CMK (cell line): ENCODE data around the gene HVCN1.
"Not testable (repeated sequence)": the region's sequence is repeated elsewhere in the genome, so short reads cannot be mapped to it uniquely, and the experiment has no call there.

ENCODE experiments used
- DNase-seq: peaks from one replicate; pipeline ENCODE4 v3.0.0-alpha.2; 2010; ENCODE audit warnings: low read depth

The HVCN1 gene, protein sequence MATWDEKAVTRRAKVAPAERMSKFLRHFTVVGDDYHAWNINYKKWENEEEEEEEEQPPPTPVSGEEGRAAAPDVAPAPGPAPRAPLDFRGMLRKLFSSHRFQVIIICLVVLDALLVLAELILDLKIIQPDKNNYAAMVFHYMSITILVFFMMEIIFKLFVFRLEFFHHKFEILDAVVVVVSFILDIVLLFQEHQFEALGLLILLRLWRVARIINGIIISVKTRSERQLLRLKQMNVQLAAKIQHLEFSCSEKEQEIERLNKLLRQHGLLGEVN

DNA sequence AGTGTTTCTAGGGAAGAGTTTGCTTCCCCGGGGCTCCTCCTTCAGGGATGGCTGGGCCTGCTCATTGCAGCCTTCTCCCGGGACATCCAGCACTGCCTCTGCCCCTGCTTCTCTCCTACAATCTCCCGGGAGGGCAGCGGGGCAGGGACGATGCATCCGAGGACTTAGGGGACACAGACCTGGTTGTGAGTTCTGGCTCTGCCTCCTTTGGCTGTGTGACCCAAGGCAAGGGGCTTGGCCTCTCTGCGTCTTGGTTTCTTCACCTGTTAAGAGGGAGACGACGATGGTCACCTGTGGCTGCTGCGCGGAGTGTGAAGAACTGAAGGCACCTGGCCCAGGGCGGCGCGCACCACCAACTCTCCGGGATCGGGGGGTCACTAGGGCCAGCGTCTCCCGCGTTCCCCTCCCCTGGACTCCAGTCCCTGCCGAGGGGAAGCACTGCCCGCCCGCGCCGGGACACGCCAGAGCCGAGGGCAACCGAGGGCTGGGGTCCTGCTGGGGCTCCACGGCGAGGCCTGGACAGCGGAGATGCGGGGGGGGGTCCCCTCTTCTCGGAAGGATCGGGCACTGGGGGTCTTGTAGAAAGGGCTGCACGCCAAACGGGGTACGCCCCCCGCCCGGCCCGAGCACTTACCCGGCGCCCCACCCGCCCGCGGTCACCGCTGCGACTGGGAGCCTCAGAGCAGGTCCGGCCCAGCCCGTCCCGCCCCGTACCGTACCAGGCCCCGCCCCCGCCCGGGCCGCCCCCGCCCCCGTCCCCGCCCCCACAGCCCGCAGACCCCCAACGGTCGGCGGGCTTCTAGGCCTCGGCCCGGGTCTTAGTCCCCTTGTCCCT, at the start of gene HVCN1:
Gene HVCN1, minus strand, starts transcription at position 670 of the 835 bp plus-strand sequence. CDS start 5,870 bp downstream, outside the sequence.
- DNase-seq: no peak

DNA sequence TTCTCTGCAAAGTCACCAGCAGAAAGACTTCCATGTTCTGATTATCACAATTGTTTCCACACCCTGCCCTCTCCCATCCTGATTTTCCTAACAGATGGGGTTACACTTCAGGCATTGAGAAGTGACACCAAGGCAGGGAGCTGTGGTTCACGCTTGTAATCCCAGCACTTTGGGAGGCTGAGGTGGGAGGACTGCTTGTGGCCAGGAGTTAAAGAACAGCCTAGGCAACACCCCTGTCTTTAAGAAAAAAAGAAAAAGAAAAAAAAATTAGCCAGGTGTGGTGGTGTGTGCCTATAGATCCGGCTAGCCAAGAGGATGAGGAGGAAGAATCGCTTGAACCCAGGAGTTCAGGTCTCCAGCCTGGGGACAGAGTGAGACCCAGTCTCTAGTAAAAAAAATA, 48.6 kb upstream of the HVCN1 start:
- DNase-seq: no peak

DNA sequence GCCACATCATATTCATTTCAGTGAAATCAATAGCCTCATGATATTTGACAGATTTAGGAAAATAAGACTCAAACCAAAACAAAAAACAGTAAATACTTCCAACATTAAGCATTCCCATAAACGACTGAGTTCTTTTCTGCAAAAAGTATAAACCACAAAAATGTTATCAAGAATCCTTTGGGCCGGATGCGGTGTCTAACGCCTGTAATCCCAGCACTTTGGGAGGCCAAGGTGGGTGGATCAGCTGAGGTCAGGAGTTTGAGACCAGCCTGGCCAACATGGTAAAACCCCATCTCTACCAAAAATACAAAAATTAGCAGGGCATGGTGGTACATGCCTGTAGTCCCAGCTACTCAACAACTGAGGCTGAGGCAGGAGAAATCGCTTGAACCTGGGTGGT, 48.1 kb upstream of the HVCN1 start:
- not testable (repeated sequence) for DNase-seq

DNA sequence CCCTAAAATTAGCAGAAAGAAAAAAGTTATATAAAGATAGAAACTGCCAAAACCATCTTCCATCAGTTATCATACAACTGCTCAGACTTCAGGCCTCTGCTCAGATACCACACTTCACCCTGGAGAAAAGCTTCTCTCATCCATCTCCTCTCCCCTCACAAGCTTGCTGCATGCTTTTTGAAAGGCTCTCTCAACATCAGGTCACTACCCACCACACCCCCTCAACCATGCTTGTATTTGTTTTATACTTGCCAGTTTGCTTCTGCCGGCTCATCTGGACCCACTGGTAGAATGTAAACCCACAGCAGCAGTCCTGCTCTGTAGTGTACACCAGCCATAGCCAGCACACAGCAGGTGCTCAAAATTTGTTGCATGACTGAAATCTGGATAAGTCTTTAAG, 45.0 kb upstream of the HVCN1 start:
- no peak for DNase-seq

DNA sequence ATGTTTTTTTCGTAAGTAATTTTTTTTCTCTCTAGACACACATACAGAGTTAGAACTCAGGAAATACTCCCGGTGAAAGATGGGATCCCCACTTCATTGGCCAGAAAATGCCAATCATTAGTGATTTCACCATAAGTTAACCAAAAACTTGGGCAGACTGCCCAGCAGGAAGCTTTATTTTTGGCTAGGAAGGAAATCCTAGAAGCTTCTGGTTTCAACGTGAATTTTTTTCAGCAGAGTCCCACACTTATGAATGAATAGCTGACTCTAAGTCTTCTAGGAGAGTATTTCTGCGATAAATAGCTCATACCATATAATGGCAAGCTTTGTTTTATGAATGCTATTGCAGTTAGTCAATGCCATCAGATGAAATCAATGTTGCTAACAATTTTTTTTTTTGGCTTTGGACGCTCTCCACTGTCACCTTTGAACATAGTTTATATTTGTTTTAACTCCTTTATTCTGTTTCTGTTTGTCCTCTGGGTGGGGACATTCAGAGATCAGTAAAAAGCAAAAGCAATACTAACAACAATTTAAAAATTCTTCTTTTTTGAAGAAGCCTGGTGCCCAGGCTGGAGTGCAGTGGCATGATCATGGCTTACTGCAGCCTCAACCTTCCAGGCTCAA, 44.3 kb upstream of the HVCN1 start:
- DNase-seq: no peak

DNA sequence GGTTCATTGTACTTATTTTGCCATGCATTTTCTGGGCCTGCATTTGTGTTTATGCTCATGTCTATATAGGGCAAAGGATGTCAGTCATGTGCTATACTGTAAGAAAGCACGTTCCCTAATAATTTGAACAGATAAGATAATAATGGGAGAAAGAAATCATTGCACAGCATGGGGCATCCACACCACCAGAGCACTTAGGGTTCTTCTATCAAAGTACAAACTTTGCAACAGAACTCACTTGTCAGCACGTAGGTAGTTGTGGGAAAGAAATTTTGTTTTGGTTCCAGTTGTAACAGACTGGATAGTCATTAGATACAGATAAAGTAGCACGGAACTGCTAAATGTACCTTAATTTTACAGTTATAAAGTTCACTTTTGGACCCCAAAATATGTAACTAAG, 43.7 kb upstream of the HVCN1 start:
- no peak for DNase-seq

DNA sequence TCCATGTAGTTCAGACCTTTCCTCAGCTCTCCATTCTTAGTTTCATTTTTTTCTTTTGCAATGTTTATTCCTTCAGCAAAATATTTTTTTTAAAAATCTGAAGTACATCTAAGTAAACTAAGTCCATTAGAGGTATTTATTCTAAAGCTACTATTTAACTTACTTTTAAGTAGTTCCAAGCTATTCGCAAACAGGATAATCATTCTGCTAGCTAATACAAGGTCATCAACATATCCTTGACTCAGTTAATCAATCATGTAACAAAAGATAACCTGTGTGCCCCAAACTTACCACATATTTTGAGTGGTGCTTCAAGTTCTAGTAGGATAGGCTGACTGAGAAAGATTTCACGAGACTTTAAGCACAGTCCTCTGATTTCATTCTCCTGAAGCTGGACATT, 42.6 kb upstream of the HVCN1 start:
- no peak for DNase-seq

DNA sequence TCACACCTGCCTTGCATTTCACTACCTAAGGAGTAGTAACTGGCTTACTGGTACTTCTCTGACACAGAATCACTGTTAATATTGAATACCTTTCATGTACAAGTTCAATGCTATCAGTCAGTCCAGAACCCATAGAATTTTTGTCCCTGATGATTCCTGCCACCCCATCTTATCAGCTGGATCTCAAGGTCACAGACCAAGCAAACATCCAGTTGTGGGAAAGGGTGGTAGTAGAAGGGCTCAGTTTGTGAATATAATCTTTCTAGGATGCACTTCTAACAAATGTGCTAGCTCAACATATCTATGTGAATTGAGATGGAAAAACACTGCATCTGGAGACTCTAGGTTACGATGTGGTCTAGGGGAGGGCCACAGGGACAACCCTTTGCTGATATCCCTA, 39.7 kb upstream of the HVCN1 start:
- no peak for DNase-seq

DNA sequence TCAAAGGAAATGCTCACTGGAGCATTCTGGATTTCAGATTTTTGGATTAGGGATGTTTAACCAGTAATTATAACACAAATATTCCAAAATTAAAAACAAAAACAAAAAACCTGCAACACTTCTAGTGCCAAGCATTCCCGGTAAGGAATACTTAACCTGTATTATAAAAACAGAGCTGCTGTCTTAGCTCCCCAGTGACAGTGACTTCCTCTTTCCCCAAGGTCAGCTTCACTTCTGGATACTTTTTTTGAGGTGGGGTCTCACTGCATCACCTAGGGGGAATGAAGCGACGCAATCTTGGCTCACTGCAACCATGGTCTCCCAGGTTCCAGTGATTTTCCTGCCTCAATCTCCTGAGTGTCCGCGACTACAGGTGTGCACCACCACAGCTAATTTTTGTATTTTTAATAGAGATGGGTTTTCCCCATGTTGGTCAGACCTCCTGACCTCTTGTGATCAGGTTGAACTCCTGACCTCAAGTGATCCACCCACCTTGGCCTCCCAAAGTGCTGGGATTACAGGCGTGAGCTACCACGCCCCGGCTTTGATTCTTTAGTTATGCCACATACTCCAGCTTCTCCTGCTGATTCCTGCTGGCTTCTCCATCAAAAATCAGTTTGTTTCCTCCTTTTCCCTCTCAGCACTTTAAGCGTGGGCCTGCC, 37.9 kb upstream of the HVCN1 start:
- no peak for DNase-seq

DNA sequence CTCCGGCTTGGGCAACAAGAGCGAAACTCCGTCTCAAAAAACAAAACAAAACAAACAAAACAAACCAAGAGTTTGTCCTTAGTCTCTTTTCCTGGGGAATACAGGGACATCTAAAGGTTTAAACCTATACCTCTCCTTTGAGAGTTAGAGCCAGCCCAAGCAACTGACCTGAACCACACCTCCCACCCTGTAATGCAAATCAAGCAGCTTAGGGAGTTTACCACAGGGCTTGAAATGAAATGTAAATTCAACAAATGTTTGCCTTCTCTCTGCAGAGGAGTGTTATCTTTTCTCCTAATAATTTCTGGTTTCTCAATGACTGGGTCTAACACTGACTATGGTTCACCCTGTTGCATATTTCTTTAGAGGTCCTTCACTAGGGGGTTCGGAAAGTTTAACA, 37.1 kb upstream of the HVCN1 start:
- DNase-seq: no peak

DNA sequence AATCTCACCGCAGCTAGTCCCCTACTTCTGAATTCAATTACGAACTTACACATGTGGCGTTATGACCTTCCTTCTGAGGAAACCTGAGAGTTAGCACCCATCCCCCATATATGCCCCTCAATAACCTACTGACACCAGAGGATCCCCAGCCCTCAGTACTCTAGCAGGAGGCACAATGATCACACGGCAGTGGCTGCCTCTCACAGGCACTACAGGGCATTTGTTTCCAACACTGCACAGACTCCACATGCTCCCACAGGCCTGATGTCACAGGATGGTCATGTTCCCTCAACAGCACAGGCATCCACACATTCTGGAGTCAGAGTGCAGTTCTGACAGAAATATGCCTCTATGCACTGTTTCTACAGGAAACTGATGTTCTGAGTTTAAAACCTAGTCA, 36.4 kb upstream of the HVCN1 start:
- no peak for DNase-seq

DNA sequence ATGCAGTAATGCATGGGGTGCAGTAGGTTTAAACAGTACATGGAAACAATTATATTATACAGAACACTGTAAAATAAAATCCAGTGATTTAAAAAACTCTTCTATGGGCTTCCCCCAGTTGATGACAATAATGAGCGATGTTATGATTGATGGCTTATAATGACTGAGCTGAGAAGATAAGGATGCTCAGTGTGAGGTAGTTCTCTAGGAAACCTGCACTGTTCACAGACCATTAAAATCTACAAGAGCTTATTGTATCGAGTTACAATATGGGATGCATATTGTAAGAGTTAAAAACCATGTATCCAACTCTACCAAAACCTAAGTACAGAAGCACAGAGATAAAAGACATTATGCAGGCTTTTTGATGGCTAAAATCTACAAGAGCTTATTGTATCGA, 34.0 kb upstream of the HVCN1 start:
- DNase-seq: not testable (repeated sequence)

DNA sequence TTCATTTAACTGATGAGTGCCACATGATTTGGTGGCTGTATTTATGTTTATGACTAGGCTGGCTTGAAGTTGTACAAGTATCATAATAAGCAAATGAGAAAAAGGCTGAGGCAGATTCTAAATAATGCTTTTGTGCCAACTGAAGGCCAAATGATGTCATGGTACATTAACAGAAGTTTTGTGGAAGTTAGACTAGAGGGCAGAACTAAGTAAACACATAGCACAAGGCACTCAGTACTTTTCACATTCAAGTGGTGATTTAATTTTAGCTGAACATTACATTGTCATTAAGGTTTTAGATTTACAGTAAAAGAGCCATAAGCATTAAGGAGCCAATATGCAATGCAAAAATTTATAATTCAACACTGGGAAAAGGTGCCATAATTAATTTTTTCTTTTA, 32.7 kb upstream of the HVCN1 start:
- no peak for DNase-seq

DNA sequence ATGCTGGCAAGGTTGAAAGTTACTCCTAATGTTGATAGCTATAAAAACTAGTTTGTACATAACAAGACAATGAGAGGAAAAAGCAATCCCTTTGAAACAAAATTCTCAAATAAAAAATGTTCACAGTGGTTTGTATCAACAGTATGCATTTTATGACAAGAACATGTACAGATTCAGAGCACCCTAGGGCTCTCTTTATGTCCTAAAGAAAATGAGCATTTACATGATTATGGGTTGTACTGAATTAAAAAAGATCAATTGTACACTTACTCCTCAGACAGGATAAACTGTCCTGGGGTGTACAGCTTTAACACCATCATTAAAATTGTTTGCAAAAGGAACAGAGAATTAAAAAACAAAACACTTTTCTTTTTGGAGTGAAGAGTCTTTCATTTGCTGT, 31.6 kb upstream of the HVCN1 start:
- DNase-seq: no peak

DNA sequence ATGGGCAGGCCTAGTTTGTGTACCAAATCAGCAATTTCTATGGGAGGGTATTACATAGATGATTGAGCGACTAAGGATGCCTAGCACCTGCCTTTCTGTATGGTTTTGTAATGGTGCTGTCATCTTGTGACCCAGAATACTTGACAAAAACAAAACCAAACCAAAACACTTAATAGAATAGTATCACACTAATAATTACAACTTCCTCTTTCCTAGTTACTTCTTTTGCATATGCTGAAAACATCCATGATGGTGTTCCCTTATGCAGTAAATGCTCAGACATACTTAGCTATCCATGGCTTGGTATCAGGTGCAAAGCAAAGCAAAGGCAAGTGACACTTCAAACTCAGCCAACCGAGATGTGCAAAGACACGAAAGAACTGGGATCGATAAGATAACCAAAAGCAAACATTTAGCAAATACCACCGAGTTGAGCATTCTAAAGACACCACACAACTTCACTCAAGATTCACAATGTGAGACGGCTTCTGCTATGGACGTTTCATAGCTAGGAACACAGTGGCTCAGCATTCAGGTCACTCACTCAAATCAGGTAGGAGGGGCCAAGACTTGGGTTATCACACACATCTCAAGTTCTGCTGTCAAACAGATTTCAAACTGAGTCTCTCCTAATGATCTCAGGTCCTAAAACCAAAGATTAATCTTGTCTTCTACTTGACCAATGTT, 29.4 kb upstream of the HVCN1 start:
- no peak for DNase-seq

DNA sequence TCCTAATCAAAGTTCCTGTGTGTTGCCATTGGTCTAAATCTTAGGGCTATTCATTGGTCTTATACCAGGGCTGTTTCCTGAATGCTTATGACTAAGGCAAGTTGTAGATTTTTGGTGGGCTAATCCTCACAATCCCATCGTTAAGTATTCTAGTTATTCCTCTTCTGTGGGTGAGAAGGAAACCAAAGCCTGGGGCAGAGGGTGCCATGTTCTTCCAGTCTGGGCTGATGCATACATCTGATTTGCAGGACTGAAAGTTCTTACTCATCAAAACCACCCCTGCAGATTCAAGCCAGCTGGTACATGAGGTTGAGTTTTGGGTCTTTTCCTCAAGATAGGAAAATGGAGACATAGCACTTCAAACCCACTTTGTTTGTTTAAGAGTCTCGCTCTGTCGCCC, 28.1 kb upstream of the HVCN1 start:
- DNase-seq: no peak

DNA sequence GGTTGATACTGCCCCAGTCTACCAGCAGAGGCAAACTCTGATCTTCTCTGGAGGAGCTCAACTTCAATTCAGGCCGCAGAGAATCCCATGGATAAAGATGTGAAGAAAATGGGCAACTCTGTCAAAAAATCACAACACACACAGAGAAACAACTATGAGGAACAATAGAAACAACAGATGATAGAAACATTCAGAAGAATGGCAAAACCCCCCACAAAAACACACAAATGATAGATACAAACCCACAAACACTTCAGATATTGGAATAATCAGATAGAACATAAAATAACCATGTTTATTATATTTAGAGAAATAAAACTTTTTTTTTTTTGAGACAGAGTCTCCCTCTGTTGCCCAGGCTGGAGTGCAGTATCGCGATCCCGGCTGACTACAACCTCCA, 20.0 kb upstream of the HVCN1 start:
- DNase-seq: no peak

DNA sequence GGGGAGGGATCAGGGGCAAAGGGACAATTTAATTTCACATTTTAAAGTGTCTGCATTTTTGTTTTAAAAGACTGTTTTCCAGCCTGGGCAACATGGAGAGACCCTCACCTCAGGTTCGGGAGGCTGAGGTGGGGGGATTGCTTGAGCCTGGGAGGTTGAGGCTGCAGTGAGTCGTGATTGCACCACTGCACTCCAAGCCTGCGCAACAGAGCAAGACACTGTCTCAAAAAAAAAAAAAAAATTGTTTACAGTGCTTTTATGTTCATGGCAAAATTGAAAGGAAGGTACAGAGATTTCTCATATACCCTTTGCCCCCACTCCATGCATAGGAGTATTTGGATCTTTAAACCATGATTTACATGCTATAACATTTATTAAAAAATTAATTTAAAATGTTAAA, 16.4 kb upstream of the HVCN1 start:
- no peak for DNase-seq

DNA sequence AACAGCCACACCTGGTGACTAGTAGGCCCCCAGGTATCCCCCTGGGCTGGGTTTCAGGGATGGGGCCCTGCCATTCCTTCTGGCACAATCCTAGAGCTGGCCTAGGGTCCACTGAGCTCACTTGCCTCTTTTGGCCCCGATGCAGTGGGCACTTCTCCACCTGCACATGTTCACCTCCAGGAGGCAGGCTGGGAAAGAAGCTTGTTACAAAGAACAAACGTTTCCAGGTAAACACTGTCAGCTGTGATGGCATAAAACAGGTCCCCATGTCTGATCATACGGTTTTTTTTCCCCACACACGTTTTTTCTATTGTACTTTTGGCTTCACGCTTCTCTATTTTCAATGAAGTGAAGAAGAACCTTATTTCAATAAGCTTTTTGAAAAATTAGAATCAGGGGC, 15.8 kb upstream of the HVCN1 start:
- no peak for DNase-seq

DNA sequence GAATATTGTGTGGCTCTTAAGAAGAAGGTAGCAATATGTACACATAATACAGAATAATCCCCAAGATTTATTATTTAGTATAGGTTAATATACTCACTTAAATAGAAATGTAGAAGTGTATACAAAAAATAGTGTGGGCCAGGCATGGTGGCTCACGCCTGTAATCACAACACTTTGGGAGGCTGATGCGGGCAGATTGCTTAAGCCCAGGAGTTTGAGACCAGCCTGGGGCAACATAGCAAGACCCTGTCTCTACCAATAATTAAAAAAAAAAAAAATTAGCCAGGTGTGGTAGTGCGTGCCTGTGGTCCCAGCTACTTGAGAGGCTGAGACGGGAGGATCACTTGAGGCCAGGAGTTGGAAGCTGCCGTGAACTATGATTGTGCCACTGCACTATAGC, 15.3 kb upstream of the HVCN1 start:
- DNase-seq: no peak

DNA sequence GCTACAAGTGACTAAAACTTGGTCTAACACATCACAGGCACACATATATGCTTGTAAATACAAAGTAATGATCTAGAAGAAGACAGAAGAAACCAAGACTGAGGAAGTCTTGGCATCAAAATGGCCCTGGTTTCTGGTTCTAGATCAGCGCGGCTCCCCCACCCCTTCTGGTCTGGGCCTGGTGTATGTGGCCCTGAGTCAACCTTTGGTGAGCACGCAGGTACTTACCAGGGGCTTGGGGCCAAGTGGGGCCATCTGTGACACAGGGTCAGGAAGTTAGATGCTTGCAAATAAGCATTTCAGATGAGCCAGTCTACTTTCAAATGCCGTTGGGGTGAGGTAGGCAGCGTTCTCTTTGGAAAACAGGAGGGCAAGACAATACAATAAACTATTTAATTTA, 13.2 kb upstream of the HVCN1 start:
- DNase-seq: no peak
